Mesodermal cell (in vitro differentiated cells): ENCODE measurements around the gene USP30.

Experiments
- H3K27ac ChIP-seq: 2 replicates; pipeline ENCODE4 v1.7.0; 2013; ENCODE audit warnings: mild to moderate bottlenecking, low read depth, low read length, moderate library complexity; ENCODE audit not compliant: severe bottlenecking
- H3K36me3 ChIP-seq: 2 replicates; pipeline ENCODE4 v1.7.1; 2013; ENCODE audit warnings: mild to moderate bottlenecking, low read length, moderate library complexity; ENCODE audit not compliant: control insufficient read depth, insufficient read depth
- H3K4me1 ChIP-seq: one replicate; pipeline ENCODE4 v1.7.1; 2013; ENCODE audit warnings: mild to moderate bottlenecking, low read length; ENCODE audit not compliant: insufficient read depth, control insufficient read depth, poor library complexity, severe bottlenecking
- H3K4me3 ChIP-seq: 2 replicates; pipeline ENCODE4 v1.7.0; 2013; ENCODE audit warnings: low read length, control low read depth, mild to moderate bottlenecking; ENCODE audit not compliant: insufficient read depth, poor library complexity, severe bottlenecking; ENCODE audit errors: extremely low read depth
- H3K9me3 ChIP-seq: 2 replicates; pipeline ENCODE4 v1.7.1; 2013; ENCODE audit warnings: mild to moderate bottlenecking, low read length, moderate library complexity; ENCODE audit not compliant: control insufficient read depth
- WGBS, 2 experiments: methylation state at CpG; one replicate each; pipeline ENCODE4 v1.1.5; 2013; ENCODE audit warnings: missing lambda C conversion rate in 2 of 2; ENCODE audit not compliant: insufficient coverage in 2 of 2; 5-methylcytosine and 5-hydroxymethylcytosine counted together

USP30 gene

GRCh38 chr12:109074866-109075265 lies 22.5 kb downstream of the USP30 start:
- H3K4me3 ChIP-seq, result no peak overlapping the region
- no peaks in the 10 kb centered on the region for H3K4me1 ChIP-seq
- peaks cover 27% of the 10 kb centered on the region for H3K36me3 ChIP-seq
- no peaks in the 10 kb centered on the region for H3K9me3 ChIP-seq
- H3K27ac ChIP-seq, result no peak overlapping the region

GRCh38 chr12:109082751-109083150 lies 30.4 kb downstream of the USP30 start:
- H3K4me1 ChIP-seq, result no peaks in the 10 kb centered on the region
- peaks cover 39% of the 10 kb centered on the region for H3K36me3 ChIP-seq
- H3K27ac ChIP-seq, result no peak overlapping the region
- WGBS, 2 experiments, result 96 to 97% methylated on average over 10 to 14 of the region's 14 CpGs
- no peak overlapping the region for H3K4me3 ChIP-seq
- H3K9me3 ChIP-seq, result no peaks in the 10 kb centered on the region

- H3K4me1 ChIP-seq, result peaks cover 6% of the 10 kb centered on the region
- H3K9me3 ChIP-seq, result no peaks in the 10 kb centered on the region
Observed at GRCh38 chr12:109084425-109084824, 32.0 kb downstream of the USP30 start.

GRCh38 chr12:109085590-109085989 lies 33.2 kb downstream of the USP30 start:
- peaks cover 48% of the 10 kb centered on the region for H3K36me3 ChIP-seq
- no peak overlapping the region for H3K27ac ChIP-seq
- no peak overlapping the region for H3K4me3 ChIP-seq
- peaks cover 6% of the 10 kb centered on the region for H3K4me1 ChIP-seq
- 92 to 93% methylated on average over 11 of the region's 11 CpGs for WGBS, 2 experiments
- no peaks in the 10 kb centered on the region for H3K9me3 ChIP-seq

More at GRCh38 chr12:109084425-109084824, 32.0 kb downstream of the USP30 start:
- Histone ChIP-seq H3K4me3 (no peak overlapping the region), H3K27ac (no peak overlapping the region), H3K36me3 (peaks cover 48% of the 10 kb centered on the region)
- WGBS, 2 experiments, result no CpG with 5 or more reads among the region's 2 CpGs

- H3K4me1 ChIP-seq, result peaks cover 6% of the 10 kb centered on the region
- H3K36me3 ChIP-seq, result peaks cover 37% of the 10 kb centered on the region
- WGBS, 2 experiments, result 93 to 98% methylated on average over 5 of the region's 5 CpGs
- no peak overlapping the region for H3K4me3 ChIP-seq
- H3K27ac ChIP-seq, result no peak overlapping the region
- no peaks in the 10 kb centered on the region for H3K9me3 ChIP-seq
Observed at GRCh38 chr12:109087250-109087649, 34.9 kb downstream of the USP30 start.

- H3K4me3 ChIP-seq, result no peak overlapping the region
- no peaks in the 10 kb centered on the region for H3K9me3 ChIP-seq
- peaks cover 26% of the 10 kb centered on the region for H3K36me3 ChIP-seq
- 79 to 83% methylated on average over 6 of the region's 6 CpGs for WGBS, 2 experiments
- H3K4me1 ChIP-seq, result peaks cover 6% of the 10 kb centered on the region
- H3K27ac ChIP-seq, result no peak overlapping the region
Observed at GRCh38 chr12:109088818-109089217, 36.4 kb downstream of the USP30 start.

GRCh38 chr12:109089683-109090082 lies 37.3 kb downstream of the USP30 start:
- Histone ChIP-seq H3K36me3 (peaks cover 24% of the 10 kb centered on the region), H3K4me1 (peaks cover 6% of the 10 kb centered on the region), H3K27ac (no peak overlapping the region), H3K9me3 (no peaks in the 10 kb centered on the region), H3K4me3 (no peak overlapping the region)
- 97% methylated on average over 3 to 5 of the region's 7 CpGs for WGBS, 2 experiments

- Histone ChIP-seq H3K9me3 (no peaks in the 10 kb centered on the region), H3K27ac (no peak overlapping the region), H3K4me3 (no peak overlapping the region), H3K36me3 (peaks cover 8% of the 10 kb centered on the region), H3K4me1 (peaks cover 6% of the 10 kb centered on the region)
- WGBS, 2 experiments, result 92 to 100% methylated on average over 5 to 6 of the region's 6 CpGs
Observed at GRCh38 chr12:109092497-109093021, 40.2 kb downstream of the USP30 start.

- no peaks in the 10 kb centered on the region for H3K9me3 ChIP-seq
- H3K27ac ChIP-seq, result no peak within 1 kb of the TSS
- H3K36me3 ChIP-seq, result peaks cover 5% of the 10 kb centered on the region
- WGBS, 2 experiments, result 20 to 21% methylated on average over 38 to 42 of the region's 45 CpGs
- H3K4me1 ChIP-seq, result peaks cover 6% of the 10 kb centered on the region
- H3K4me3 ChIP-seq, result peak within 1 kb of the TSS; percentile 25
Observed at GRCh38 chr12:109093022-109093918, 40.9 kb downstream of the USP30 start, which contains the start of gene ALKBH2. ALKBH2 (minus strand) TSS chr12:109093472; CDS start chr12:109092786, 686 bp downstream.

GRCh38 chr12:109097140-109097434 lies 44.7 kb downstream of the USP30 start:
- WGBS, 2 experiments, result 32 to 52% methylated on average over 9 to 11 of the region's 11 CpGs
- H3K27ac ChIP-seq, result peak overlapping the region; percentile 75

More at GRCh38 chr12:109097140-109097434, 44.7 kb downstream of the USP30 start:
- peak overlapping the region; percentile 72 for H3K4me3 ChIP-seq
- no peaks in the 10 kb centered on the region for H3K4me1 ChIP-seq
- H3K9me3 ChIP-seq, result no peaks in the 10 kb centered on the region
- H3K36me3 ChIP-seq, result peaks cover 20% of the 10 kb centered on the region
